Measurements from ENCODE around the gene TBC1D19. TPM values are rescaled to one million over a fixed set of nuclear protein-coding genes. Genes with fewer than 3 reads are reported as not detected.

TBC1D19 gene
- total and polyA plus RNA-seq, 8 donors: 1.4 to 57.6 (median 5.1) TPM

DNA sequence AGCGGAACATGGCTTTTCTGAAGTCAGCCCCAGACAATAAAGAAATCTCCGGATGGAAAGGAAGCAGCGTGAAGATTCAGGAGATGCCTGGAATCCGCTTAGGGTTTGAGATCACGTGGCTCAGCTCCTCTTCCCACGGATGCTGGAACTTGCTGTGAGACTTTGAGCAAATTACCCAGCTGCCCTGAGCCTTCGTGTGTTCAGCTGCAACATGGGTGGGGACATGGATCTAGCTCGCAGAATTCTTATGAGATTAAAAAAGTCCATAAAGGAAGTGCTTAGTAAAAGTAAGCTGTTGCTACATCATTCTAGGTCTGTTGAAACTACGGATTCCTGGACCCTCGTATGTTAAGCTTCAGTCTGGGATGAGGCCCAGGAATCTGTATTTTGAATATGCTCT lies 221.0 kb downstream of the TBC1D19 start:
- TF ChIP-seq, protein P1, sequence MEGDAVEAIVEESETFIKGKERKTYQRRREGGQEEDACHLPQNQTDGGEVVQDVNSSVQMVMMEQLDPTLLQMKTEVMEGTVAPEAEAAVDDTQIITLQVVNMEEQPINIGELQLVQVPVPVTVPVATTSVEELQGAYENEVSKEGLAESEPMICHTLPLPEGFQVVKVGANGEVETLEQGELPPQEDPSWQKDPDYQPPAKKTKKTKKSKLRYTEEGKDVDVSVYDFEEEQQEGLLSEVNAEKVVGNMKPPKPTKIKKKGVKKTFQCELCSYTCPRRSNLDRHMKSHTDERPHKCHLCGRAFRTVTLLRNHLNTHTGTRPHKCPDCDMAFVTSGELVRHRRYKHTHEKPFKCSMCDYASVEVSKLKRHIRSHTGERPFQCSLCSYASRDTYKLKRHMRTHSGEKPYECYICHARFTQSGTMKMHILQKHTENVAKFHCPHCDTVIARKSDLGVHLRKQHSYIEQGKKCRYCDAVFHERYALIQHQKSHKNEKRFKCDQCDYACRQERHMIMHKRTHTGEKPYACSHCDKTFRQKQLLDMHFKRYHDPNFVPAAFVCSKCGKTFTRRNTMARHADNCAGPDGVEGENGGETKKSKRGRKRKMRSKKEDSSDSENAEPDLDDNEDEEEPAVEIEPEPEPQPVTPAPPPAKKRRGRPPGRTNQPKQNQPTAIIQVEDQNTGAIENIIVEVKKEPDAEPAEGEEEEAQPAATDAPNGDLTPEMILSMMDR (IDR thresholded peaks at IDR 0.05): no peak
- no peak for TF ChIP-seq POLR2A (IDR thresholded peaks at IDR 0.05)
- TF ChIP-seq POLR2AphosphoS5 (IDR thresholded peaks at IDR 0.05): no peak
- WGBS, 5 donors: 66 to 84% (median 77%) methylated on average over 10 of the region's 10 CpGs
- Histone ChIP-seq H3K36me3 (no peaks in the 10 kb centered on the region), H3K27me3 (no peaks in the 10 kb centered on the region), H3K27ac (no peak overlapping the region), H3K9me3 (no peaks in the 10 kb centered on the region), H3K4me3 (no peak overlapping the region), H3K4me1 (peaks cover 0 to 9% (median 0%) of the 10 kb centered on the region in 4 donors)
- DNase-seq: no peak
- intact Hi-C loops (cut with DNase I; ENCODE audit: low total_unique reads): no loop called here

Small RNAs within 50 kb of the gene (small RNA-seq; reads per million reads assigned to genes)
- gene RF00284: 0 to 0.08 (median 0) reads per million in 4 donors

Other genes starting within 250 kb of the TBC1D19 start
- gene CCKAR, start 93.6 kb upstream of the TBC1D19 start, total RNA-seq: 10 to 100 TPM in 2 of 5 donors, 1 to 10 TPM in 2, not detected in 1; 1.8 to 21.1 (median 12.9) TPM
- gene CCKAR, start 93.6 kb upstream of the TBC1D19 start, polyA plus RNA-seq: 1 to 10 TPM; 1.4 to 9.2 (median 6.7) TPM

All from stomach (tissue), 9 donors.